Spinal cord (tissue), 10 donors: ENCODE measurements around the gene WDR75. TPM values are rescaled to one million over a fixed set of nuclear protein-coding genes. Genes with fewer than 3 reads are reported as not detected.

Source experiments
- DNase-seq, 6 donors: peaks; one replicate each; pipeline versions ENCODE4 v3.0.0 to v3.0.0-alpha.2; 2013 to 2015; ENCODE audit warnings: low spot score in 6 of 6, low read depth in 4 of 6
- H3K27ac ChIP-seq: one replicate; pipeline ENCODE4 v1.5.1; 2013; ENCODE audit warnings: low read depth, low read length, control low read depth
- H3K27me3 ChIP-seq: one replicate; pipeline ENCODE4 v1.6.1; 2013; ENCODE audit warnings: low read length; ENCODE audit not compliant: control insufficient read depth, insufficient read depth
- H3K36me3 ChIP-seq: one replicate; pipeline ENCODE4 v1.6.1; 2013; ENCODE audit warnings: low read length; ENCODE audit not compliant: control insufficient read depth, insufficient read depth
- H3K4me1 ChIP-seq: one replicate; pipeline ENCODE4 v1.6.1; 2013; ENCODE audit warnings: low read length; ENCODE audit not compliant: control insufficient read depth, insufficient read depth
- H3K4me3 ChIP-seq: one replicate; pipeline ENCODE4 v1.5.1; 2013; ENCODE audit warnings: low read depth, low read length, control low read depth
- H3K9me3 ChIP-seq: one replicate; pipeline ENCODE4 v1.6.1; 2013; ENCODE audit warnings: low read length; ENCODE audit not compliant: control insufficient read depth, insufficient read depth
- WGBS: methylation state at CpG from one replicate; pipeline ENCODE4 v1.1.5; 2013; ENCODE audit warnings: missing lambda C conversion rate; ENCODE audit not compliant: insufficient coverage; 5-methylcytosine and 5-hydroxymethylcytosine counted together
- long read RNA-seq, 4 donors: transcript quantifications; one replicate each; lab custom pipeline, GENCODE V29; 2026
- polyA plus RNA-seq, 2 donors: library from polyadenylated mRNA; unstranded; fragments of 120-200 nt; gene quantifications; one replicate each; pipeline ENCODE4 v1.2.1, GENCODE V29; 2013; ENCODE audit not compliant: insufficient read length in 2 of 2
- total RNA-seq, 2 donors: library from RNA; depleted of rRNA in 1 of 2; stranded (reverse); fragments of 120-200 nt in 1 of 2; fragments of >200 nt in 1 of 2; gene quantifications; one replicate each; pipeline versions ENCODE4 v1.2.3 to v1.2.4, GENCODE V29; 2013 to 2014
- donor health status: healthy.

WDR75 gene
- total RNA-seq (10 to 100 TPM; 44.6 to 76.9 TPM), polyA plus RNA-seq (10 to 100 TPM; 42.3 to 44.0 TPM)
- long read RNA-seq, donor 1, transcript WDR75-201 (21 exons, 2,701 nt) = major isoform, 5 of 14 reads
- long read RNA-seq, donor 1, partial matches to known transcripts = 6 of 14 reads
- long read RNA-seq, donor 1, other reads (novel, unspliced or antisense) = 0 of 14 reads
- long read RNA-seq, donor 2, partial matches to known transcripts = 0 of 3 reads
- long read RNA-seq, donor 2, other reads (novel, unspliced or antisense) = 0 of 3 reads
- long read RNA-seq, donor 3, partial matches to known transcripts = 5 of 8 reads
- long read RNA-seq, donor 3, other reads (novel, unspliced or antisense) = 0 of 8 reads
- long read RNA-seq, donor 4, transcript WDR75-201 (21 exons, 2,701 nt) = major isoform, 8 of 24 reads
- long read RNA-seq, donor 4, partial matches to known transcripts = 14 of 24 reads
- long read RNA-seq, donor 4, other reads (novel, unspliced or antisense) = 0 of 24 reads

DNA sequence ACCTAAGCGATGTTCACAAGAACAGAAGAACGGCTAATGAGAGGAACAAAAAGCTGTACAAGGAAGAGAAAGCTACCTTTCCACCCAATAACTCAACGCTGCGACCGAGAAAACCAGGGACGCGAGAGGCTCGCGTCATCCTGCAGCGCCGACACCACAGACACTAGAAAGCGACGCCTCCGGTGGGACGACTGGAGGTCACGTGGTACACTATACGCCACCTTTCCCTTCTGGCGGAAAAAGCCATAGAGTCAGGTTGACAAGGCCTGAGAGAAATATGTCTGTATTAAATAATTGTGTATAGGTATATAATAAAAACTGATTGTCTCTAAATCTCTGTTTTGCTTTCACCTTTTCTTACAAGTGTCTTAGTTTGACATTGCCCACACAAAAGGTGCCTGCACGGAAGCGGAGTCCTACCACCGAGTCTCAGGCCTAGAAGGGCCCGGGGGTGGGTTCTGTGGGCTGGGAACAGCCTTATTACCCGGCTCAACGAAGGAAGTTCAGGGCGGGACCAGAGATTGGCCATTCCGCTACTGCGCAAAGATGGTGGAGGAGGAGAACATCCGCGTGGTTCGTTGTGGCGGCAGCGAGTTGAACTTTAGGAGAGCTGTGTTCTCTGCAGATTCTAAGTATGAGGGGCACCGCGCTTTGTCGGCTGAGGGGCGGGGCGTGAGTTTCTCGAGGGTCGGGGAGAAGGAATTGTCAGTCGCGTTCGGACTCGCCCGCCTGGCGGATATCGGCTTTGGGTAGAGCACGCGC, at the start of gene WDR75:
Gene WDR75 (plus strand): TSS at position 528 of the 762 bp plus-strand sequence. CDS start 19 bp downstream, at position 547.
- 0% methylated on average over 34 of the region's 48 CpGs for WGBS
- Histone ChIP-seq H3K36me3 (no peaks in the 10 kb centered on the region), H3K4me3 (peak within 1 kb of the TSS; percentile 93), H3K27ac (peak within 1 kb of the TSS; percentile 92), H3K27me3 (no peaks in the 10 kb centered on the region), H3K9me3 (no peaks in the 10 kb centered on the region), H3K4me1 (peaks cover 4% of the 10 kb centered on the region)
- DNase-seq = peak; percentile 94 to 99 (median 96)

DNA sequence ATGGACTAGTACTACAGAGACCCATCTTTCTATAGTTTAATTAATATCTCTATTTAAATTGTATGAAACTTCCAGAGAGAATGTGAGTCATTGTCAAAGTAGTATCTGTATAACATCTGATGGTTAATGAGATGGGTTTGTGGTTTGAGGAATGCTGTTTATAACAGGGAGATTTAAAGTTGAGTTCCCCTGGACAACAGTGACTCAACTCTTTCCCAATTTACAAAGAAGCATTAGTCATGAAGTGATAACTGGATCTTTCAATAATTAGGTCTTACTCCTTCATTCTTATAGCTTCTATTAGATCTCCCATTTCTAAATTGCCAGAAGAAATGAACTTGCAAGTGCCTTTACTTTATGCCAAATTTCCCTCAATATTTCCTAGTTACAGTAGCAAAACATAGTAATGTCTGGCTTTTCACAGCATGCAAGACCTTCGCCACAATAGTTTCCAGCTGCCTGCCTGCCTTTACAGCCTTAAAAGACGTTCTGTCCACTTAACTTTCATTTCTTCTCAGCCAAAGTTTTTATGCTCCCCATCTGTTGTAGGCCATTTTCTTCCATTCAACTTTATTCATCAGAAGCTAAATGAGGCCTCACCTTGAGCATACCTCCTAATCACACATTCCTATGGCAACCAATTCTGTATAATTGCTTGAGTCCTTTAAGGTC, 47.7 kb upstream of the WDR75 start:
- Histone ChIP-seq H3K4me3 (no peak overlapping the region), H3K36me3 (no peaks in the 10 kb centered on the region), H3K4me1 (no peaks in the 10 kb centered on the region), H3K27ac (no peak overlapping the region), H3K9me3 (no peaks in the 10 kb centered on the region), H3K27me3 (no peaks in the 10 kb centered on the region)
- WGBS = 37% methylated on average over 2 of the region's 2 CpGs
- no peak for DNase-seq

DNA sequence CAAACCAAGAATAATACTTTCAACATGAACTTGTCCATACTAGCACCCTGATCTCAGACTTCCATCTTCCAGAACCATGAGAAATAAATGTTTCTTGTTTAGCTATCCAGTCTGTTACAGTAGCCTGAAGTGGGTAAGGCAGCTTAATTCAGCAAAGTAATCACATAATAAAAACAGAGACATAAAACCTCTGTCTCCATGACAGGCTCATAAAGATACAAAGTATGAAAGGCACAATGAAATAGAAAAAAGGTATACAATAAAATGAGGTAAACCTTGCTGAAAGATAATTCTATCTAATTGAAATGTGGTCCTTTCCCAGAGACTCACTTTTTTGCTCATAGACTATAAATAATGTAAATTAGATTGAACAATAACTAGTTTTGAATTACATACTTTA, 46.7 kb upstream of the WDR75 start:
- no peaks in the 10 kb centered on the region for H3K4me1 ChIP-seq
- H3K27ac ChIP-seq = no peak overlapping the region
- H3K4me3 ChIP-seq = no peak overlapping the region
- H3K9me3 ChIP-seq = no peaks in the 10 kb centered on the region
- H3K36me3 ChIP-seq = no peaks in the 10 kb centered on the region
- no peaks in the 10 kb centered on the region for H3K27me3 ChIP-seq
- no peak for DNase-seq

DNA sequence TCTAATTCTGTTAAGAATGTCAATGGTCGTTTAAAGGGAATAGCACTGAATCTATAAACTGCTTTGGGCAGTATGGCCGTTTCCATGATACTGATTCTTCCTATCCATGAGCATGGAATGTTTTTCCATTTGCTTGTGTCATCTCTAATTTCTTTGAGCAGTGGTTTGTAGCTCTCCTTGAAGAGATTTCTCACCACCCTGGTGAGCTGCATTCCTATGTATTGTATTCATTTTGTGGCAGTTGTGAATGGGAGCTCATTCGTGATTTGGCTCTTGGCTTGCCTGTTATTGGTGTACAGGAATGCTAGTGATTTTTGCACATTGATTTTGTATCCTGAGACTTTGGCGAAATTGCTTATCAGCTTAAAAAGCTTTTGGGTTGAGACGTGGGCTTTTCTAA, 38.3 kb upstream of the WDR75 start:
- DNase-seq = no peak
- Histone ChIP-seq H3K9me3 (no peaks in the 10 kb centered on the region), H3K4me3 (no peak overlapping the region), H3K27ac (no peak overlapping the region), H3K36me3 (no peaks in the 10 kb centered on the region), H3K4me1 (no peaks in the 10 kb centered on the region), H3K27me3 (no peaks in the 10 kb centered on the region)
- 84% methylated on average over 3 of the region's 5 CpGs for WGBS

- Histone ChIP-seq H3K27ac (peak overlapping the region; percentile 71), H3K4me3 (no peak overlapping the region), H3K9me3 (no peaks in the 10 kb centered on the region), H3K4me1 (no peaks in the 10 kb centered on the region), H3K36me3 (no peaks in the 10 kb centered on the region), H3K27me3 (no peaks in the 10 kb centered on the region)
- DNase-seq = no peak
- WGBS = no CpG with 5 or more reads among the region's 1 CpG
Measured at GRCh38 chr2:189406586-189407233, 34.6 kb upstream of the WDR75 start.

DNA sequence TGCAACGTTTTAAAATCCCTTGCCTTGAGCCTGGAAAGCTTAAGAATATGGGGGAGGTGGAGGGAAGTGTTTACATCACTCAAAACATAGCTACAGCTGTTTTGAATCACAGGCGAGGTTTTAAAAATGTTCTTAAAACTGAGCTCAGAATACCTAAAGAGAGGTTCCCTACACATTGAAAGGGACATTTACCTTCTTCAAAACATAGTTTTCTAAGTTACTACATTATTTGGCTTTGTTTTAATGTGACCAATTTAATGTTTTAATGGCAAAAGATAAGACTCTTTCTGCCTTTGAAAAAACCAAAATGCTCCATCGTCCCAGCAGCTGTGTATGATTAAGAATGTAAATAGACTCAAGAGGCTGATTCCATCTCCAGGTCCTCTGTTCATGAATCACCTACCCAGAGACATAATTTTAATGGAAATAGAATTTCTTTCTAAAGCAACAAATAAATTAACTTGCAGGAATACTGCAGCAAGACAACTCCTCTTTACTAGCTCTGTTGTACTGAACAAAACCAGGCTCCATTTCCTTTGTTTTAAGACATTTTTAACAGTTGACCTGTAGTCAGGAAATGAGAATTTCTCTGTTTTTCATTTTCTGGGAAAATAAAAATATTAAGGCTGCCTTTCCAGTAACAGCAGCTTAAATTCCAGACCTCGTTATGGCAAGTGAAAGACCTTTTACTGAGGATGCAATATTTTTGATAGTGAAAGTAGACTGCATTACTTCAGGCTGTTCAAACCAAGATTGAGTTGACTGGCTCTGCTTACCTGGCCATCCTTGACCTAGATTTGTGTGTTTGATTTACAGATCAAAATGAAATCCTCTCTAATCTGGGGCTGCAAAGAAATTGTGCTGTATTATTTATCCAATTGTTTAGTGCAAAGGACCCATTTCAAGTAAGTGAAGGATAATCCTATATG, 33.7 kb upstream of the WDR75 start:
- no peaks in the 10 kb centered on the region for H3K9me3 ChIP-seq
- no peaks in the 10 kb centered on the region for H3K4me1 ChIP-seq
- WGBS = 50% methylated on average over 1 of the region's 4 CpGs
- peak overlapping the region; percentile 71 for H3K27ac ChIP-seq
- H3K27me3 ChIP-seq = no peaks in the 10 kb centered on the region
- H3K4me3 ChIP-seq = no peak overlapping the region
- DNase-seq = peak in 2 of 6 donors; percentile 18 to 21
- H3K36me3 ChIP-seq = no peaks in the 10 kb centered on the region

GRCh38 chr2:189408294-189408693, 33.0 kb upstream of the WDR75 start:
- Histone ChIP-seq H3K4me1 (no peaks in the 10 kb centered on the region), H3K9me3 (no peaks in the 10 kb centered on the region), H3K27me3 (no peaks in the 10 kb centered on the region), H3K36me3 (no peaks in the 10 kb centered on the region), H3K27ac (peak overlapping the region; percentile 71), H3K4me3 (no peak overlapping the region)
- WGBS = no CpG with 5 or more reads among the region's 1 CpG
- no peak for DNase-seq

DNA sequence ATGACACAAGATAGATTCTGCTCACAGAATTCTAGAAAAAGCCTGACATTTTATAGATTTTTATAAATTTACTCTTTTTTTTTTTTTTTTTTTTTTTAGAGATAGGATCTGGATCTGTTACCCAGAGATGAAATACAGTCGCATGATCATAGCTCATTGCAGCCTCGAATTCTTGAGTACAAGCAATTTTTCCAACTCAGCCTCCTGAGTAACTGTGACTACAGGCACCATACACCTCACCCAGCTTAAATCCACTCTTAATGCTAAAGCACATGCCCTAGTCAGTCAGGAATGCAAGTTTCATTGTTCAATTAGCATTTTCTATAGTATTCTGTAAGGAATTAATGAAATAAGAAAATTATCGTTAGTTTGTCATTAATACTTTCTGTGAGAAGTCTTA, 32.1 kb upstream of the WDR75 start:
- Histone ChIP-seq H3K27ac (no peak overlapping the region), H3K9me3 (no peaks in the 10 kb centered on the region), H3K4me1 (no peaks in the 10 kb centered on the region), H3K36me3 (no peaks in the 10 kb centered on the region), H3K4me3 (no peak overlapping the region), H3K27me3 (no peaks in the 10 kb centered on the region)
- no CpG with 5 or more reads among the region's 3 CpGs for WGBS
- DNase-seq = no peak
